ENCODE measurements around the gene TUSC2.

TUSC2 gene

DNA sequence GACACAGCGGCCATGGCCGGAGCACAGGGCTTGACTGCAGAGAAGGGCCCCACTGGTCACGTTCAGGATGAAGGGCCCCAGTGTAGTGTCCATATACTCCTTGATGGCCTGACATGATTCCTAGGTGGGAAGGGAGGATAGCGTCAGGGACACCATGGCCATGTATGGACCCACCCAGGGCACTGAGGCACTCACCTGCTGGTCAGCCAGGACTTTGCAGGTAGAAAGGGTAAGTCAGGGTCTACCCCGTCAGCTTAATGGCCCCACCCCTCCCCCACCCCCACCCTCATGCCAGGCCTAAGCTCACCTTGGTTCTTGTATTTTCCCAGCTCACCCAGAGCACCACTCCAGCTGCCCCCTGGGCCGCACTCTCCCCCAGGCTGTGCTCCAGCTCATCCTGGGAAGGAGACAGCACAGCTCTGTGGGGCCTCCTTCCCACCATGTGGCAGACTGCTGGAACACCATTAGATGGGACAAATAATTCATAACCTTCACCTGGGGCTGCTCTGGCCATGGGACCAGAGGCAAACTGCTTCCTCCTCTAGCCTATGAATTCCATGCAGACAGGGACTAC, 27.3 kb downstream of the TUSC2 start:
- DNase-seq: no peak
- in situ Hi-C loops (cut with HindIII; ENCODE audit: low pct_ligation_motif_present, low pct_unique_long_range_greater_than_20kb, low sequenced_read_pairs): no loop called here

GRCh38 chr3:50299929-50300680, 27.9 kb downstream of the TUSC2 start:
- in situ Hi-C loops (cut with HindIII; ENCODE audit: low pct_ligation_motif_present, low pct_unique_long_range_greater_than_20kb, low sequenced_read_pairs): no loop called here
- peak; percentile 11 for DNase-seq

GRCh38 chr3:50299638-50299928, 28.4 kb downstream of the TUSC2 start:
- in situ Hi-C loops (cut with HindIII; ENCODE audit: low pct_ligation_motif_present, low pct_unique_long_range_greater_than_20kb, low sequenced_read_pairs): no loop called here
- DNase-seq: no peak

GRCh38 chr3:50298836-50299637, 29.0 kb downstream of the TUSC2 start, which contains the start of the genes HYAL3 and NAA80:
TSS of gene HYAL3 (minus strand) at chr3:50299405. CDS start at chr3:50295602, 3,803 bp downstream.
TSS of gene NAA80 (minus strand) at chr3:50299405. CDS start at chr3:50297463, 1,942 bp downstream.
- in situ Hi-C loops (cut with HindIII; ENCODE audit: low pct_ligation_motif_present, low pct_unique_long_range_greater_than_20kb, low sequenced_read_pairs): no loop called here
- peak; percentile 97 for DNase-seq

GRCh38 chr3:50297896-50298725, 29.9 kb downstream of the TUSC2 start:
- DNase-seq: no peak
- in situ Hi-C loops (cut with HindIII; ENCODE audit: low pct_ligation_motif_present, low pct_unique_long_range_greater_than_20kb, low sequenced_read_pairs): no loop called here

- DNase-seq: no peak
- in situ Hi-C loops (cut with HindIII; ENCODE audit: low pct_ligation_motif_present, low pct_unique_long_range_greater_than_20kb, low sequenced_read_pairs): no loop called here
These were observed 30.6 kb downstream of the TUSC2 start for GRCh38 chr3:50297384-50297775.

DNA sequence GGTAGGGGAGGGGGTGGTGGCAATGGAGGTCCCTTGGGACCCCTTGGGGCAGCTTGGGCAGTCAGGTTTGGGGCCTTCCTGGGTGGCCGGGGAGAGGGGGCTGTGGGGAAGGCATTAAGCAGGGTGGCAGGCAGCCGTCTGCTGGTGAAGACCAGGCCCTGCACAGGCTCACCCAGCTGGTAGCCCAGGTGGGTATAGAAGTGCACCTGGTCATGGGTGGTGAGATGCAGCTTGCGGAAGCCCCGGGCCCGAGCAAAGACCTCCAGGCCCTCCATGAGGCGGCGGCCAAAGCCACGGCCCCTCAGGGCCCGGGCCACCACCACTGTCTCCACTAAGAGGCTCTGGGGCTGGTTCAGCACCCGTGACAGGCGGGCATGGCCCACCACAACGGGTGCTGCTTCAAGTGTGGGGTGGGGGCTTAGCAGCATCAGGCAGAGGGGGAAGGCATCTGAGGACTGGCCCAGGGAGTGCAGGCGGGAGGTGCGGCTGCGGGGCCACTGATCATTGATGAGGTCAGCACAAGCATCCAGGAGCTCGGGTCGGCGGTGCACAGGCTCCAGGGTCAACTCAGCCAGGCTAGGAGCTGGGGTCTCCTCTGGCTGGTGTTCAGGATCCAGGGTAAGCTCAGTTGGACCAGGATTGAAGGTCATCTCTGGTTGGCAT, 31.2 kb downstream of the TUSC2 start:
- DNase-seq: no peak
- in situ Hi-C loops (cut with HindIII; ENCODE audit: low pct_ligation_motif_present, low pct_unique_long_range_greater_than_20kb, low sequenced_read_pairs): no loop called here

DNA sequence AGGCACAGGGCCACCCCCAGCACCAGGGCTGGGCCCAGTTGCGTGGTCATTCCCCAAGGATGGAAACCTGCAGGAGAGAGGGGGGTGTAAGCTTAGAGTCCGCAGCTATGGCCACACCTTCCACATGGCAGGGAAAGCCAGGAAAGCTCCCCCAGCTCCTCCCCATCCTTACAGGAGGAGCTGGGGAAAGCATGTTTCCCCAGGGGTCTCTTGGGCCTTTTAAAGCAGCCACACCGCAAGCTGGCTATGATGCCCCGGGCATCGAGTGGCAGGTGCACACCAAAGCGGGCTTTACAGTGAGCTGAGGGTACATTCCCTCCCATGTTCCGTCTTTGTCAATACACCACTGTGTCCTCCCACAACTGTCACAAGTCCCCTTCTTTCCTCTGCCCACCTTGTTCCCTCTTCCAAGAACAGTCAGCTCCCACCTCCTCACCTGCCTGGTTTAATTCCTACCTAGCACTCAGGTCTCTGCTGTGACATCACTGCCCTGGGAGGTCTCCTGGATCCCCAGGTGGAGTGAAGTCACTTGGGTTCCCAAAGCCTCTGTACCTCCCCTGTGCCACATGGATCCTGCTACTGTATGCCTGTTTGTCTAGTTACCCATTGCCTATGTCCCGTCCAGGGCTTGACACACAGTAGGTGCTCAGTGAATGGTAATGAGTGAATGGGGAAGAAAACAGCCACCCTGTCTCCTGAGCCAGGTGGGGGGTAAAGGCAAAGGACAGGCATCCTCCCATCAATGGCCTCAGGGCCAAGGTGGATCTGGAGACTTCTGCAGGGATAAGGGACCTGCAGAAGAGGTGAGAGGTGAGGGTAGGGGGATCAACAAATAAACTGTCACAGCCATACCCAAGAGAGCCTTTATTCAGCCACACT, 32.2 kb downstream of the TUSC2 start:
- in situ Hi-C loops (cut with HindIII; ENCODE audit: low pct_ligation_motif_present, low pct_unique_long_range_greater_than_20kb, low sequenced_read_pairs): no loop called here
- DNase-seq: no peak

DNA sequence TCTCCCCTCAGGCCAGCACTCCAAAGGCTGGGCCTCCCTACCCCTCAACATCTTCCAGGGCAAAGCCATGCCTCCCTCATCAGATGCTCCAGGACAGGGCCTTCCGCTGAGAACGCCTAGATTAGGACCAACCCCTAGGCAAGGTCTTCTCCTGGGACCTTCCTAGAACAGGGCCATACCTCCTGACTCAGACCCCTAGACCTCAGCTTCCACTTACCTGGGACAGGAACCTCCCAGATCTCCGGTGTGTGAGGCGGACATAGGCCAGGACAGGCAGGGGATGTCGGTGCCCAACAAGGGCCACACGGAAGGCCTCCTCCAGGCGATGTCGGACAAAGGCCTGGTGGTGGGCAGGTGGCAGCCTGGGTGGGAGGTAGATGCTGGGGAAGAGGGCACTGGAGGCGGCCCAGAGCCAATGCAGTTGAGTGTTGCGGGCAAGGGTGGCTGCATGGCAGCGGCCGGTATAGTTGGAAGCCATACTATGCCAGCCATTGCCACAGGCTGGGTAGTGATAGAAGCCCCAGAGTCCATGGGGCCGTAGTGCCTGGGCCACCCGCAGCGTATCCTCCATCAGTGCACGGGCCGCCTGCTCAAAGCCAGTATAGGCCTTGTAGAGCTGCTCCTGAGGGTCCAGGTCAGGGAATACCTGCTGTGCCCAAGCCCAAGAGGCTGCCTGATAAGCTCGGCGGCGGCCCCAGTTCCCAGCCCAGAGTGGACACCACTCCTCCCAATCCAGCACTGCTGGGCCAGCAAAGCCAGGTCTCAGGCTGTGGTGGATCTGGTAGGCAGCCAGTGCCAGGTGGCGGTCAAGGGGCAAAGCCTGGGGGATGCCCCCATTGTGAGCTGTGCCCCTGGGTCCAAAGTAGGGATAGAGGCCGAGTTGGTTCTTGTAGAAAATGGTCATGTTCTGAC, 33.3 kb downstream of the TUSC2 start:
- DNase-seq: no peak
- in situ Hi-C loops (cut with HindIII; ENCODE audit: low pct_ligation_motif_present, low pct_unique_long_range_greater_than_20kb, low sequenced_read_pairs): no loop called here

GRCh38 chr3:50294089-50294488, 33.9 kb downstream of the TUSC2 start:
- no peak for DNase-seq
- in situ Hi-C loops (cut with HindIII; ENCODE audit: low pct_ligation_motif_present, low pct_unique_long_range_greater_than_20kb, low sequenced_read_pairs): no loop called here

DNA sequence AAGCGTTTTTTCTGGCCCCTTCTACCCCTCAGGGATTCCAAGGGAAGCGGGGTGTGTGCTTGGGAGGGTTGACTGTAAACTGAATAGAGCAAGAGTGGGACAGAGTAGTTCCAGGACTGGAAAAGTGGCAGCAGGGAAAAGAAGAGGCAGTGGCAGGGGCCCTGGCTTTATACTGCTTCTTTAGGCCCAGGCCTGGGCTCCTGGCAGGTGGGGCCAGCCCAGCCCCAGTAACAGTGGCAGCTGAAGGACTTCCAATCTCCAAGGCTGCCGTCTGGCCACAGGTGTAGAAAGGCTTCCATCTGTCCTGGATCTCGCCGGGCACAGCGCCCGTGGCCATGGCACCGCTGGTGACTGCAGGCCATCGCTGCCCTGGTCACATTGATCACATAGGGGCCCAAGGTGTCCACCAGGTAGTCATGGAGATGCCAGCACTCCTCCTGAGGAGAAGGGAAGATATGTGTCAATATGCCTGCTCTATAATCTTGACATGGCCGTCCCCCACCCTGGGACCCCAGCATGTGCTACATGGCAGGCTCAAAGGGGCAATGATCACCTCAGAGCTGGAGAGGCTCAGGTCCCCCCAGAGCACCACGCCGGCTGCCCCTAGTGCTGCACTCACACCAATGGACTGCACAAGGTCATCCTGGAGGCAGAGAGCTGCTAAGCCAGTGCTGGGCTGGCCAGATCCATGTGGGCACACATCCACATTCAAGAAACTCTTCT, 34.8 kb downstream of the TUSC2 start:
- in situ Hi-C loops (cut with HindIII; ENCODE audit: low pct_ligation_motif_present, low pct_unique_long_range_greater_than_20kb, low sequenced_read_pairs): no loop called here

GRCh38 chr3:50292159-50293078, 35.6 kb downstream of the TUSC2 start, which contains the start of gene IFRD2:
TSS of gene IFRD2 (minus strand) at chr3:50292429. CDS start at chr3:50292274, 155 bp downstream.
- DNase-seq: peak; percentile 95
- in situ Hi-C loops (cut with HindIII; ENCODE audit: low pct_ligation_motif_present, low pct_unique_long_range_greater_than_20kb, low sequenced_read_pairs): no loop called here

More for the DNA sequence above, 34.8 kb downstream of the TUSC2 start:
- no peak for DNase-seq

DNA sequence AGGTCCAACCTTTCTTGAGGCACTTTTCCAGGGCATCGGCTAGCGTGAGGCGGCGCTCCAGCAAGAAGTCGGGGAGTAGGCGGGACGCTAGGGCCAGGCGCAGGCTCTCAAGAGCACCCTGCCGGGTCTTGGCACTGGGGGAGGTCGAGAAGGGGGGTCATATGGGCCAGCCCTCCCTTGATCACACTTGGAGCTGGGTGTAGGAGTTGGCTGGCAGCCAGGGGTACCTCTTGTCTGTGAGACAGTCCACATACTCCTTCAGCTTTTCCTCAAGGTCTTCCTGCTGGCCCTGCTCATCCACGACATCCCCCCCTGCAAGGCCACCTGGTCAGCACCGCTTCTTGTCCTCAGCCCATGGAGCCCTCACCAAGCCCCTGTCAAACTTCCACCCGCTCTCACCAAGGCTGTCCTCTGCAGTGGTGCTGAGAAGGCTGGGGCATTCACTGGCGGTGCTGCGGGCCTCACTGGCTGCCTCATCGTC, 37.8 kb downstream of the TUSC2 start:
- in situ Hi-C loops (cut with HindIII; ENCODE audit: low pct_ligation_motif_present, low pct_unique_long_range_greater_than_20kb, low sequenced_read_pairs): no loop called here
- no peak for DNase-seq

GRCh38 chr3:50289130-50289529, 38.9 kb downstream of the TUSC2 start:
- in situ Hi-C loops (cut with HindIII; ENCODE audit: low pct_ligation_motif_present, low pct_unique_long_range_greater_than_20kb, low sequenced_read_pairs): no loop called here
- no peak for DNase-seq
